ENCODE measurements around the gene SULT1E1.

DNA sequence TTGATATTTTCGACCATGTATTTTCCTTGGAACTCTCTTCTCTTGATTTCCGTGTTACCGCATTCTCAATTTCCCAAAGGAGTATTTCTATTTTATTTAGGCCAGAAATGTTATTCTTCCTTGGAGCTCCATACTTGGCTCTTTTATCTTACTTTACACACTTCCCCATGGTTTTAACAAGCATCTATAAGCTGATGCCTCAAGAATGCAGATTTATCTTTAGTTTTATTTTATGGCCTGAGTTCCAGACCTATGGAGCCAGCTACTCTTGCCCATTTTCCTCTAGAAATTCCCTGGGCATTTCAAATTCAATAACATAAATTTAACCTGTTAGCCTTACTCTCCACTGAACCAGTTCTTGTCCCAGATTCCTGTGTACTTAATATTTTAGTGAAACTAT, 43.7 kb downstream of the SULT1E1 start:
- TF ChIP-seq, protein P1, sequence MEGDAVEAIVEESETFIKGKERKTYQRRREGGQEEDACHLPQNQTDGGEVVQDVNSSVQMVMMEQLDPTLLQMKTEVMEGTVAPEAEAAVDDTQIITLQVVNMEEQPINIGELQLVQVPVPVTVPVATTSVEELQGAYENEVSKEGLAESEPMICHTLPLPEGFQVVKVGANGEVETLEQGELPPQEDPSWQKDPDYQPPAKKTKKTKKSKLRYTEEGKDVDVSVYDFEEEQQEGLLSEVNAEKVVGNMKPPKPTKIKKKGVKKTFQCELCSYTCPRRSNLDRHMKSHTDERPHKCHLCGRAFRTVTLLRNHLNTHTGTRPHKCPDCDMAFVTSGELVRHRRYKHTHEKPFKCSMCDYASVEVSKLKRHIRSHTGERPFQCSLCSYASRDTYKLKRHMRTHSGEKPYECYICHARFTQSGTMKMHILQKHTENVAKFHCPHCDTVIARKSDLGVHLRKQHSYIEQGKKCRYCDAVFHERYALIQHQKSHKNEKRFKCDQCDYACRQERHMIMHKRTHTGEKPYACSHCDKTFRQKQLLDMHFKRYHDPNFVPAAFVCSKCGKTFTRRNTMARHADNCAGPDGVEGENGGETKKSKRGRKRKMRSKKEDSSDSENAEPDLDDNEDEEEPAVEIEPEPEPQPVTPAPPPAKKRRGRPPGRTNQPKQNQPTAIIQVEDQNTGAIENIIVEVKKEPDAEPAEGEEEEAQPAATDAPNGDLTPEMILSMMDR (IDR thresholded peaks at IDR 0.05): no peak
- TF ChIP-seq POLR2A (IDR thresholded peaks at IDR 0.05): no peak

All from testis (tissue), 2 donors.